ENCODE data around the gene TAF11L6. TPM values are rescaled to one million over a fixed set of nuclear protein-coding genes. Genes with fewer than 3 reads are reported as not detected.
A peak's percentile ranks its signal among the peaks of the same experiment; 100 is the strongest.
"Not testable (repeated sequence)": the region's sequence is repeated elsewhere in the genome, so short reads cannot be mapped to it uniquely, and the experiment has no call there.

TAF11L6 gene
- total and polyA plus RNA-seq, 2 of the 8 experiments (the other 6 are each of a cell fraction or from before 2014, with no cell fraction given): not detected

- H3K56ac ChIP-seq (replicated peaks; ENCODE audit: insufficient read length, low read depth, low read length); H4K91ac ChIP-seq (replicated peaks; ENCODE audit: insufficient read length, low read length); FAIRE-seq; H3K4me2 ChIP-seq (ENCODE audit: insufficient read depth in 1 of 2, low read depth in 2 of 2, low read length in 2 of 2); H3K4ac ChIP-seq (replicated peaks; ENCODE audit: insufficient read length, low read depth, low read length); POLR2A ChIA-PET (ENCODE audit: partially characterized antibody); H4K5ac ChIP-seq (ENCODE audit: insufficient read length, low read depth, low read length); H3K4me1 ChIP-seq (replicated peaks in 1 of 4; ENCODE audit: control insufficient read depth in 3 of 4, insufficient read depth in 4 of 4, low read length in 3 of 4); H3K23ac ChIP-seq (ENCODE audit: insufficient read length); H2BK120ac ChIP-seq (replicated peaks; ENCODE audit: low read depth, low read length); H3K14ac ChIP-seq (ENCODE audit: insufficient read length); H2BK20ac ChIP-seq (ENCODE audit: low read length); H3K79me2 ChIP-seq (ENCODE audit: control insufficient read depth in 1 of 2, insufficient read depth in 2 of 2, low read length in 2 of 2); H2BK5ac ChIP-seq (ENCODE audit: low read depth, low read length); H2AK5ac ChIP-seq (ENCODE audit: low read depth, low read length); H3K79me1 ChIP-seq (ENCODE audit: low read depth, low read length); H3K18ac ChIP-seq (ENCODE audit: extremely low read depth, low read length); H4K8ac ChIP-seq (ENCODE audit: extremely low read depth, insufficient read depth, low read length); H2AFZ ChIP-seq (ENCODE audit: low read length); H3K9me3 ChIP-seq (ENCODE audit: insufficient read depth in 2 of 2, low read depth in 1 of 2, low read length in 1 of 2); H3K36me3 ChIP-seq (ENCODE audit: control insufficient read depth in 2 of 4, insufficient read depth in 4 of 4, low read length in 3 of 4); CTCF ChIA-PET (ENCODE audit: partially characterized antibody); H2BK12ac ChIP-seq (ENCODE audit: low read depth, low read length); H3K9ac ChIP-seq (replicated peaks in 1 of 4; ENCODE audit: extremely low read depth in 1 of 4, low read depth in 3 of 4, low read length in 3 of 4); H3K23me2 ChIP-seq (ENCODE audit: low read depth, low read length); H3K27me3 ChIP-seq (replicated peaks in 1 of 4; ENCODE audit: control insufficient read depth in 3 of 4, extremely low read depth in 1 of 4, insufficient read depth in 3 of 4, low read length in 3 of 4); H3K4me3 ChIP-seq (ENCODE audit: extremely low read depth in 1 of 4, insufficient read depth in 2 of 4, low read depth in 3 of 4, low read length in 4 of 4); H3K27ac ChIP-seq (ENCODE audit: low read depth, low read length); H4K20me1 ChIP-seq (replicated peaks in 1 of 2; ENCODE audit: control insufficient read depth in 1 of 2, insufficient read depth in 2 of 2, low read length in 2 of 2); H2BK15ac ChIP-seq (ENCODE audit: low read length): not testable (repeated sequence)
- DNase-seq (ENCODE audit: low read depth in 1 of 2, low spot score in 2 of 2): peak in 1 of 2 experiments; percentile 64
- 94% methylated on average over 11 of the region's 12 CpGs; no CpG with 5 or more reads in 1 of the 2 experiments for WGBS, 2 experiments (ENCODE audit: extremely low coverage in 1 of 2, insufficient coverage in 1 of 2, insufficient read length in 1 of 2, insufficient replicate concordance in 2 of 2, low coverage in 1 of 2, low lambda C conversion rate in 2 of 2, missing lambda C conversion rate in 1 of 2)
Measured at GRCh38 chr5:17517526-17517925, 10.9 kb upstream of the TAF11L6 start.

- no CpG with 5 or more reads among the region's 15 CpGs for WGBS, 2 experiments (ENCODE audit: extremely low coverage in 1 of 2, insufficient coverage in 1 of 2, insufficient read length in 1 of 2, insufficient replicate concordance in 2 of 2, low coverage in 1 of 2, low lambda C conversion rate in 2 of 2, missing lambda C conversion rate in 1 of 2)
- H2BK15ac ChIP-seq (ENCODE audit: low read length); H2BK5ac ChIP-seq (ENCODE audit: low read depth, low read length); DNase-seq (ENCODE audit: low read depth in 1 of 2, low spot score in 2 of 2); H3K18ac ChIP-seq (ENCODE audit: extremely low read depth, low read length); H3K36me3 ChIP-seq (ENCODE audit: control insufficient read depth in 2 of 4, insufficient read depth in 4 of 4, low read length in 3 of 4); H2BK12ac ChIP-seq (ENCODE audit: low read depth, low read length); H3K14ac ChIP-seq (ENCODE audit: insufficient read length); H3K27me3 ChIP-seq (replicated peaks in 1 of 4; ENCODE audit: control insufficient read depth in 3 of 4, extremely low read depth in 1 of 4, insufficient read depth in 3 of 4, low read length in 3 of 4); CTCF ChIA-PET (ENCODE audit: partially characterized antibody); H2AK5ac ChIP-seq (ENCODE audit: low read depth, low read length); H3K9ac ChIP-seq (replicated peaks in 1 of 4; ENCODE audit: extremely low read depth in 1 of 4, low read depth in 3 of 4, low read length in 3 of 4); H3K4me1 ChIP-seq (replicated peaks in 1 of 4; ENCODE audit: control insufficient read depth in 3 of 4, insufficient read depth in 4 of 4, low read length in 3 of 4); H3K4me3 ChIP-seq (ENCODE audit: extremely low read depth in 1 of 4, insufficient read depth in 2 of 4, low read depth in 3 of 4, low read length in 4 of 4); H3K9me3 ChIP-seq (ENCODE audit: insufficient read depth in 2 of 2, low read depth in 1 of 2, low read length in 1 of 2); H4K8ac ChIP-seq (ENCODE audit: extremely low read depth, insufficient read depth, low read length); H3K4me2 ChIP-seq (ENCODE audit: insufficient read depth in 1 of 2, low read depth in 2 of 2, low read length in 2 of 2); H3K79me2 ChIP-seq (ENCODE audit: control insufficient read depth in 1 of 2, insufficient read depth in 2 of 2, low read length in 2 of 2); H3K23me2 ChIP-seq (ENCODE audit: low read depth, low read length); H4K20me1 ChIP-seq (replicated peaks in 1 of 2; ENCODE audit: control insufficient read depth in 1 of 2, insufficient read depth in 2 of 2, low read length in 2 of 2); H2BK120ac ChIP-seq (replicated peaks; ENCODE audit: low read depth, low read length); H3K4ac ChIP-seq (replicated peaks; ENCODE audit: insufficient read length, low read depth, low read length); H3K79me1 ChIP-seq (ENCODE audit: low read depth, low read length); H4K5ac ChIP-seq (ENCODE audit: insufficient read length, low read depth, low read length); H2AFZ ChIP-seq (ENCODE audit: low read length); H2BK20ac ChIP-seq (ENCODE audit: low read length); H4K91ac ChIP-seq (replicated peaks; ENCODE audit: insufficient read length, low read length); POLR2A ChIA-PET (ENCODE audit: partially characterized antibody); H3K27ac ChIP-seq (ENCODE audit: low read depth, low read length); FAIRE-seq; H3K56ac ChIP-seq (replicated peaks; ENCODE audit: insufficient read length, low read depth, low read length); H3K23ac ChIP-seq (ENCODE audit: insufficient read length): not testable (repeated sequence)
Measured at GRCh38 chr5:17518067-17518466, 10.4 kb upstream of the TAF11L6 start, which contains the start of gene TAF11L3. TAF11L3 (plus strand) TSS chr5:17518367.
